Thyroid gland (tissue), 4 donors: ENCODE results near the gene RNU1-1.

ENCODE experiments used
- POLR2A ChIP-seq, 2 donors: fragments of 450-650 bp; IDR thresholded peaks; one replicate each; pipeline ENCODE4 v1.6.1; 2017; ENCODE audit warnings: antibody characterized with exemption in 2 of 2, mild to moderate bottlenecking in 2 of 2, moderate library complexity in 1 of 2
- TF ChIP-seq, protein P1 (sequence below), 6 experiments: fragments of 200-600 bp in 3 of 6; fragments of 450-650 bp in 3 of 6; sonication (generic) in 3 of 6; IDR thresholded peaks; one replicate each; pipeline ENCODE4 v1.5.1; 2016 to 2019; ENCODE audit warnings: antibody characterized with exemption in 6 of 6, mild to moderate bottlenecking in 2 of 6, inconsistent platforms in 1 of 6, moderate library complexity in 1 of 6

DNA sequence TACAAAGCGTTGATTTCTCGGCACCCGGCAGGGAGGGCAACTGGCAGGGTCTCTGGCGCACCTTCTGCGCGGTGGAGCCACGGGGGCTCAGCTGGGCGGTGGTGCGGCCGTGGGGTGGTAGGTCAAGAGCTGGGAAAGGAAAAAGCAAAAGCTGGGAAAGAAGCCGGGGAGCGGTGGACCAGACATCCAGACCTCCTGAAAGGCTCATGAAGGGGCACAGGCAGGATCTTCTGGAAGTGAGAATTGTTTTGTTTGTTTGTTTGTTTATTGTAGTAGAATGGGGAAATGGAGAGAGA is 7.2 kb upstream of the RNU1-1 start:
- TF ChIP-seq, protein P1, sequence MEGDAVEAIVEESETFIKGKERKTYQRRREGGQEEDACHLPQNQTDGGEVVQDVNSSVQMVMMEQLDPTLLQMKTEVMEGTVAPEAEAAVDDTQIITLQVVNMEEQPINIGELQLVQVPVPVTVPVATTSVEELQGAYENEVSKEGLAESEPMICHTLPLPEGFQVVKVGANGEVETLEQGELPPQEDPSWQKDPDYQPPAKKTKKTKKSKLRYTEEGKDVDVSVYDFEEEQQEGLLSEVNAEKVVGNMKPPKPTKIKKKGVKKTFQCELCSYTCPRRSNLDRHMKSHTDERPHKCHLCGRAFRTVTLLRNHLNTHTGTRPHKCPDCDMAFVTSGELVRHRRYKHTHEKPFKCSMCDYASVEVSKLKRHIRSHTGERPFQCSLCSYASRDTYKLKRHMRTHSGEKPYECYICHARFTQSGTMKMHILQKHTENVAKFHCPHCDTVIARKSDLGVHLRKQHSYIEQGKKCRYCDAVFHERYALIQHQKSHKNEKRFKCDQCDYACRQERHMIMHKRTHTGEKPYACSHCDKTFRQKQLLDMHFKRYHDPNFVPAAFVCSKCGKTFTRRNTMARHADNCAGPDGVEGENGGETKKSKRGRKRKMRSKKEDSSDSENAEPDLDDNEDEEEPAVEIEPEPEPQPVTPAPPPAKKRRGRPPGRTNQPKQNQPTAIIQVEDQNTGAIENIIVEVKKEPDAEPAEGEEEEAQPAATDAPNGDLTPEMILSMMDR (IDR thresholded peaks at IDR 0.05) = no peak
- TF ChIP-seq POLR2A (IDR thresholded peaks at IDR 0.05) = no peak
